ENCODE data around the gene MSANTD2. TPM values are rescaled to one million over a fixed set of nuclear protein-coding genes. Genes with fewer than 3 reads are reported as not detected.

Gene MSANTD2
- total RNA-seq, 2 donors from 2014 or later, result 7.3 to 9.0 TPM

GRCh38 chr11:124724979-124725718 lies 75.1 kb downstream of the MSANTD2 start:
- ATAC-seq (peak; percentile 98), DNase-seq (peak; percentile 50 to 53)

DNA sequence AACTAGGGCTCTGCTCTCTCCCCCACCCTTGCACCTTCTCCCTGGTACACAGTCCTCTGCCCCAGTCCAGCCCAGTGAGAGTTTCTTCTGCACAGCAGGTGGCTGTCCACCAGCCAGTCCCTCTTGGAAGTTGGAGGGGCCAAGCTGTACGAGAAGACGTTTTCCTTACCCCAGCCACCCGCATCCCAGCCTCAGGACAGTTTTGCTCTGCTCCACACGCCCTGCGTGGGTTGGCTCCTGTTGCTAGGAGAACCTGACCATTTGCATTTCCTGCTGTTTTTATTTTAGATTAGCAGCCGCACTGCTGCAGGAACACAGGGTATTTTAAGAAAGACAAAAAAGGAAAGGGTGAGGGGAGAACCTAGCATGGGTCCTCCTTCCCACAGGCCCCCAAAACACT lies 78.0 kb downstream of the MSANTD2 start:
- ATAC-seq, result no peak
- no peak for DNase-seq
- intact Hi-C loops (cut with DNase I, micrococcal nuclease), result no loop called here

More at GRCh38 chr11:124724979-124725718, 75.1 kb downstream of the MSANTD2 start:
- intact Hi-C loops (cut with DNase I, micrococcal nuclease), result no loop called here

DNA sequence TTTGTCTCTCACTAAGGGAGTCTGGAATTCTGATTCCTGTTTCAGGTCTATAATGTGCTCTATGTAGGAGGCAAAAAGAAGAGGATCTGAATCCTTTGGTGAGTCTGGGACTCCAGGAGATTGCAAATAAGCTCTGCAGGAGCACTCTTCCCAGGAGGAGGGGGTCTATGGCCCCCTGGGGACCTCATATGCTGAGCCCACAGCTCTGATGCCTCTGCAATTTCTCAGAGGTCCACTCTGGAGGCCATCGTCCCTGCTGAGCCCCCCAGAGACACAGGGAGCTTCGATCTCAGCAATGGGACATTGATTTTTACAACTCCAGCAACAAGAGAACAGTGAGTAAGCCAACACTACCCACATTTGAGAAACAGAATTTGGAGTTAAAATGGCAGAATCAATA lies 80.7 kb downstream of the MSANTD2 start:
- ATAC-seq (no peak), DNase-seq (no peak)
- intact Hi-C loops (cut with DNase I, micrococcal nuclease), result no loop called here

DNA sequence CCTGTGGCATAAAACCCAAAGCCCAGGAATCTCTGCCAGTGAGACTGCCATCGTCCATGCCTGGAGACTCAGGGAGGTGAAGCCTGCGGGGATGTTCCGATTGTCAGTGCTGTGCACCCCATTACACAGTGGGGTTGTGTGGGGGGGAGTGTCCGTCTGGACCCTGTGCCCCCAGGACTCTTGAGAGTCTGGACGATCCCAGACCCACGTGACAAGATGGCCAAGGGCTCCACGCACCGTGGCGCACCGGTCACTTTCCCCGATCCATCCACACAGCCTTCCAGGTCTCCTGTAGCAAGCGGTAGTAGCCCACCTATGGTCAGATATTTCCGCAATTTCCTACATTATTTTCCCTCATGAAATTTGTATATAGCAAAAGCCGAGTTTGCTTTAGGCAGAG lies 81.4 kb downstream of the MSANTD2 start:
- intact Hi-C loops (cut with DNase I, micrococcal nuclease), result no loop called here
- ATAC-seq (no peak), DNase-seq (no peak)

GRCh38 chr11:124717786-124718651 lies 82.2 kb downstream of the MSANTD2 start:
- no peak for DNase-seq
- ATAC-seq, result peak; percentile 63
- intact Hi-C loops (cut with DNase I, micrococcal nuclease), result no loop called here

GRCh38 chr11:124717421-124717785 lies 82.8 kb downstream of the MSANTD2 start:
- no peak for DNase-seq
- ATAC-seq, result no peak
- intact Hi-C loops (cut with DNase I, micrococcal nuclease), result no loop called here

DNA sequence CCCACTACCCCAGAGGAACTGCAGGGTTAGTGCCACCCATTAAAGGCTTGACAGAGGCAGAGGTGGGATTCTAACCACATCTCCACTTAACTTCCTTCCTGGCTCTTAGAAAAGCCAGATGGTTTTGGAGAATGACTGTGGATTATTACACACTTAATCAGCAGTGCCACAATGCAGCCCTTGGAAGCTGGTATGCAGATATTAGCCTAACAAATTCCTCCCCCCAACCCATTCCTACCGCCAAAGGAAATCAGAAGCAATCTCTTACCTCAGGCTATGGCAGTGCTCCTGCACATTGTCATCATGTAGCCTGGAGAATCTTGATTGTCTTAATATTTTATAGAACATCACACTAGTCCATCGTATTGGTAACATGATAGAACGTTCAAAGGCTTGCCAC lies 83.6 kb downstream of the MSANTD2 start:
- ATAC-seq (no peak), DNase-seq (no peak)
- intact Hi-C loops (cut with DNase I, micrococcal nuclease), result no loop called here

Other genes starting within 250 kb of the MSANTD2 start
- not detected for gene OR8A1, start 230.4 kb downstream of the MSANTD2 start, total RNA-seq
- not detected for gene PANX3, start 189.0 kb downstream of the MSANTD2 start, total RNA-seq
- 10 to 100 TPM; 30.7 to 35.5 TPM for gene TBRG1, start 177.5 kb downstream of the MSANTD2 start, total RNA-seq
- 100 to 1,000 TPM; 207 to 293 TPM for gene SIAE, start 126.7 kb downstream of the MSANTD2 start, total RNA-seq
- 1 to 10 TPM; 7.4 to 8.7 TPM for gene SPA17, start 126.5 kb downstream of the MSANTD2 start, total RNA-seq
- 1 to 10 TPM; 1.8 to 2.5 TPM for gene NRGN, start 60.5 kb downstream of the MSANTD2 start, total RNA-seq
- 100 to 1,000 TPM; 176 to 228 TPM for gene VSIG2, start 48.2 kb downstream of the MSANTD2 start, total RNA-seq
- gene ESAM, start 38.1 kb downstream of the MSANTD2 start, total RNA-seq, result 1 to 10 TPM; 8.6 to 9.6 TPM
- 10 to 100 TPM in 1 of 2 donors, 1 to 10 TPM in 1; 9.2 to 12.0 TPM for gene ROBO3, start 65.0 kb upstream of the MSANTD2 start, total RNA-seq
- 1 to 10 TPM; 4.3 to 4.8 TPM for gene ROBO4, start 97.5 kb upstream of the MSANTD2 start, total RNA-seq
- gene HEPN1, start 118.8 kb upstream of the MSANTD2 start, total RNA-seq, result not detected
- gene HEPACAM, start 135.6 kb upstream of the MSANTD2 start, total RNA-seq, result under 1 TPM in 1 of 2 donors, not detected in 1; 0.14 TPM
- gene CCDC15, start 153.8 kb upstream of the MSANTD2 start, total RNA-seq, result 1 to 10 TPM in 1 of 2 donors, under 1 TPM in 1; 0.53 to 1.2 TPM